ENCODE results near the gene EMX2. TPM values are rescaled to one million over a fixed set of nuclear protein-coding genes. Genes with fewer than 3 reads are reported as not detected.

EMX2 gene
- total RNA-seq, 3 donors from 2014 or later (not counting 1 experiment from before 2014, with no cell fraction given) = not detected

GRCh38 chr10:117565068-117565467 is 22.5 kb downstream of the EMX2 start:
- no peak overlapping the region for H3K27ac Mint-ChIP-seq
- H3K9me3 Mint-ChIP-seq = no peaks in the 10 kb centered on the region
- no peak for TF ChIP-seq CTCF (IDR thresholded peaks at IDR 0.05)
- ATAC-seq (no peak), DNase-seq (no peak)
- 70% methylated on average over 3 of the region's 3 CpGs for WGBS (ENCODE audit: insufficient coverage)
- Histone ChIP-seq H3K27ac (ENCODE audit: low read length) (no peak overlapping the region), H3K4me1 (ENCODE audit: control insufficient read depth, insufficient read depth, low read length) (no peaks in the 10 kb centered on the region), H3K9me3 (ENCODE audit: control insufficient read depth, insufficient read depth, low read length) (no peaks in the 10 kb centered on the region), H3K4me3 (ENCODE audit: low read length) (no peak overlapping the region), H3K27me3 (ENCODE audit: control insufficient read depth, insufficient read depth, low read length) (no peaks in the 10 kb centered on the region), H3K36me3 (ENCODE audit: control insufficient read depth, insufficient read depth, low read length) (no peaks in the 10 kb centered on the region)
- intact Hi-C loops (cut with micrococcal nuclease) = no loop called here
- H3K4me3 Mint-ChIP-seq = no peak overlapping the region
- H3K4me1 Mint-ChIP-seq = no peaks in the 10 kb centered on the region
- peaks cover 0 to 21% of the 10 kb centered on the region in 2 donors for H3K27me3 Mint-ChIP-seq (ENCODE audit: low read depth in 2 of 2)
- no peaks in the 10 kb centered on the region for H3K36me3 Mint-ChIP-seq

GRCh38 chr10:117568334-117568733 is 25.8 kb downstream of the EMX2 start:
- Histone ChIP-seq H3K27me3 (ENCODE audit: control insufficient read depth, insufficient read depth, low read length) (no peaks in the 10 kb centered on the region), H3K4me1 (ENCODE audit: control insufficient read depth, insufficient read depth, low read length) (no peaks in the 10 kb centered on the region), H3K4me3 (ENCODE audit: low read length) (no peak overlapping the region), H3K36me3 (ENCODE audit: control insufficient read depth, insufficient read depth, low read length) (no peaks in the 10 kb centered on the region), H3K27ac (ENCODE audit: low read length) (no peak overlapping the region), H3K9me3 (ENCODE audit: control insufficient read depth, insufficient read depth, low read length) (no peaks in the 10 kb centered on the region)
- peaks cover 19 to 22% of the 10 kb centered on the region in 2 donors for H3K27me3 Mint-ChIP-seq (ENCODE audit: low read depth in 2 of 2)
- no peaks in the 10 kb centered on the region for H3K4me1 Mint-ChIP-seq
- ATAC-seq = no peak
- no peak overlapping the region for H3K27ac Mint-ChIP-seq
- no peak for DNase-seq
- no peak for TF ChIP-seq CTCF (IDR thresholded peaks at IDR 0.05)
- H3K9me3 Mint-ChIP-seq = no peaks in the 10 kb centered on the region
- WGBS (ENCODE audit: insufficient coverage) = 89% methylated on average over 7 of the region's 7 CpGs
- intact Hi-C loops (cut with micrococcal nuclease) = no loop called here
- H3K36me3 Mint-ChIP-seq = no peaks in the 10 kb centered on the region
- no peak overlapping the region for H3K4me3 Mint-ChIP-seq

- ATAC-seq = no peak
- TF ChIP-seq CTCF (IDR thresholded peaks at IDR 0.05) = no peak
- no peaks in the 10 kb centered on the region for H3K36me3 Mint-ChIP-seq
These were observed 27.3 kb downstream of the EMX2 start for GRCh38 chr10:117569610-117570390.

GRCh38 chr10:117570880-117571279 is 28.3 kb downstream of the EMX2 start:
- Mint-ChIP-seq H3K27ac (no peak overlapping the region), H3K27me3 (ENCODE audit: low read depth in 2 of 2) (peaks cover 15 to 26% of the 10 kb centered on the region in 2 donors), H3K9me3 (no peaks in the 10 kb centered on the region), H3K36me3 (no peaks in the 10 kb centered on the region), H3K4me1 (no peaks in the 10 kb centered on the region), H3K4me3 (no peak overlapping the region)
- Histone ChIP-seq H3K9me3 (ENCODE audit: control insufficient read depth, insufficient read depth, low read length) (no peaks in the 10 kb centered on the region), H3K4me1 (ENCODE audit: control insufficient read depth, insufficient read depth, low read length) (no peaks in the 10 kb centered on the region), H3K36me3 (ENCODE audit: control insufficient read depth, insufficient read depth, low read length) (no peaks in the 10 kb centered on the region), H3K4me3 (ENCODE audit: low read length) (no peak overlapping the region), H3K27ac (ENCODE audit: low read length) (no peak overlapping the region), H3K27me3 (ENCODE audit: control insufficient read depth, insufficient read depth, low read length) (no peaks in the 10 kb centered on the region)
- ATAC-seq (no peak), DNase-seq (no peak)
- no peak for TF ChIP-seq CTCF (IDR thresholded peaks at IDR 0.05)
- WGBS (ENCODE audit: insufficient coverage) = 78% methylated on average over 5 of the region's 5 CpGs
- intact Hi-C loops (cut with micrococcal nuclease) = no loop called here

More at GRCh38 chr10:117569610-117570390, 27.3 kb downstream of the EMX2 start:
- 56% methylated on average over 9 of the region's 9 CpGs for WGBS (ENCODE audit: insufficient coverage)
- DNase-seq = no peak
- Histone ChIP-seq H3K4me1 (ENCODE audit: control insufficient read depth, insufficient read depth, low read length) (no peaks in the 10 kb centered on the region), H3K27ac (ENCODE audit: low read length) (no peak overlapping the region), H3K4me3 (ENCODE audit: low read length) (no peak overlapping the region), H3K36me3 (ENCODE audit: control insufficient read depth, insufficient read depth, low read length) (no peaks in the 10 kb centered on the region), H3K9me3 (ENCODE audit: control insufficient read depth, insufficient read depth, low read length) (no peaks in the 10 kb centered on the region), H3K27me3 (ENCODE audit: control insufficient read depth, insufficient read depth, low read length) (no peaks in the 10 kb centered on the region)
- intact Hi-C loops (cut with micrococcal nuclease) = no loop called here
- no peak overlapping the region for H3K4me3 Mint-ChIP-seq
- no peaks in the 10 kb centered on the region for H3K9me3 Mint-ChIP-seq
- H3K4me1 Mint-ChIP-seq = no peaks in the 10 kb centered on the region
- H3K27me3 Mint-ChIP-seq (ENCODE audit: low read depth in 2 of 2) = peaks cover 14 to 23% of the 10 kb centered on the region in 2 donors
- H3K27ac Mint-ChIP-seq = no peak overlapping the region

All from natural killer cell (primary cell).